GM12865 (cell line): ENCODE measurements around the gene TUBAL3.

ENCODE experiments used
- DNase-seq: peaks from one replicate; pipeline ENCODE4 v3.0.0; 2010; ENCODE audit warnings: low read depth
- H3K4me3 ChIP-seq: 2 replicates; pipeline ENCODE4 v1.5.1; 2011; ENCODE audit warnings: mild to moderate bottlenecking, low read depth, low read length, control low read depth
- CTCF ChIP-seq: IDR thresholded peaks from 2 replicates; pipeline ENCODE4 v1.5.1; 2011; ENCODE audit warnings: low read length, control low read depth, low read depth, inconsistent platforms; ENCODE audit not compliant: insufficient read depth; ENCODE audit errors: missing control alignments

TUBAL3 gene

DNA sequence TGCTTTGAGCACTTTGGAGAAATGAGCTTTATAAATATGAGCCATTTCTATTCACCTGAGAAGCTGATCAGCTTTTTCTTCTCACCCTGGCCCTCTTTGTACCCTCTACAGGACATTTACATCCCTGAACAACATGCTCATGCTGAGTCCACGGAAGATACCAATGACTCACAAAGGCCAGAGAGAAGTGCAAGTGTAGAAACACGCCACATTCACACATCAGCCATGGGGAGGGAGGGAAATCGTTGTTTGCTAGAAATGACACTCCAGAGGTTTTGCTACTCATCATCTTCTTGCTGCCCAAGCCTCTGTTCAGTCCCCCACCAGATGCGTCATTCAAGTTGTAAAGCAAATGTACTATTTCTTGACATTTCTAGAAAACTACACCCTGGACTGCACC is 42.7 kb downstream of the TUBAL3 start:
- no peak overlapping the region for H3K4me3 ChIP-seq
- TF ChIP-seq CTCF = no peak
- DNase-seq = no peak

GRCh38 chr10:5360318-5360915 is 44.2 kb downstream of the TUBAL3 start:
- no peak overlapping the region for H3K4me3 ChIP-seq
- no peak for DNase-seq
- TF ChIP-seq CTCF = no peak

DNA sequence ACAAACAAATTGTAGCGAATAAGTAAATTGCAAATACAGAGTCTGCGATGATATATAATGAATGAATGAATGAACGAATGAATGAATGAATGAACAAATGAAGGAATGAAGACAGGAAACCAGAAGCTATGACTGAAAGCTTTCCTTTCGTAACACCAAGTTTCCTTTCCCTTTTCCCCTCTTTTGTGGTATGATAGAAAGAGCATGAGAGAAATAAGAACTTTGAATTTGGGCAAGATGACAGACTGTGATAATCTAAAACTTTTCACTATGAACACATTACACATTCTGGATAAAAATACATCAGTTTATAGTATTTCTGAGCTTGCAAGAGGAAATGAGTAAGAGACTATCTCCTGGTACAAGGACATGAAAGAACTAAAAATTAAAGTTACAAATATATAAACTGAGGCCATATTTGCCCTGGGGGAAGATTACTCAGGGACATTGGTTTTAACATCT is 48.3 kb downstream of the TUBAL3 start:
- H3K4me3 ChIP-seq = no peak overlapping the region
- TF ChIP-seq CTCF = no peak
- no peak for DNase-seq

GRCh38 chr10:5355594-5356301 is 48.9 kb downstream of the TUBAL3 start:
- H3K4me3 ChIP-seq = no peak overlapping the region
- no peak for TF ChIP-seq CTCF
- no peak for DNase-seq

DNA sequence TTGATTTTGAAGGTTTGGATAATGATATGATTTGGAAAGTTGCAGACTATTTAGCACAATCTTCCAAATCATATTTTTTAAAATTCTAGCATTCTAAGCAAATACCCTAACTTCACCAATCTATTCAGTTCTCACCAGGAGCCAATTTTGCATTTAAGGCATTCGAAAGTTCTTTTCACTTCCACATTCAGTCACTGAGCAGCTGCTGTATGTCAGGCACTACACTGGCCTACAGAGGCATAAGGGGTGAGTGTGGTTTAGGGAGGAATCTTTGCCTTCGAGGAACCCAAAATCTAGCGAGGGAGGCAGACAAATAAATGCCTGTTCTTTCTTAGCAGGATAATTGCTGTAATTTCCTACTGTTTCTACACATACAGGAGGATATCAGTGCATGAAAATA is 50.6 kb downstream of the TUBAL3 start:
- DNase-seq = peak; percentile 45
- no peak overlapping the region for H3K4me3 ChIP-seq
- TF ChIP-seq CTCF = no peak

DNA sequence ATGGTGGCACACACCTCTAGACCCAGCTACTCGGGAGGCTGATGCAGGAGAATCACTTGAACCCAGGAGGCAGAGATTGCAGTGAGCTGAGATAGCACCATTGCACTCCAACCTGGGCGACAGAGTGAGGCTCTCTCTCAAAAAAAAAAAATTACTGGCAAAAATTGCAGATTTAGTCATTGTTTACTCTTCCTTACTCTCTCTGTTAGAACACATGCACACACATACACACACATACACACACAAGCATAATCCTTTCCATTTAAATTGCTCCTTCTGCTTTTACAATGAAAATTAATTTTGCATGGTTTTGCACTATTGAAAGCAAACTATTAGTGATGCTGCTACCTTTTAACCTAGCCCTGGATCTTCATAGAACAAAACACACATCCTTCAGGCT is 55.3 kb downstream of the TUBAL3 start:
- TF ChIP-seq CTCF = no peak
- no peak overlapping the region for H3K4me3 ChIP-seq
- DNase-seq = no peak
